GM23338 (cell line): ENCODE measurements around the gene CDH12. TPM values are rescaled to one million over a fixed set of nuclear protein-coding genes. Genes with fewer than 3 reads are reported as not detected.
A peak's percentile ranks its signal among the peaks of the same experiment; 100 is the strongest.

Experiments used
- ATAC-seq: fragments of 200-7000 bp; cut with Tn5 transposase; 3 replicates; pipeline ENCODE4 v1.9.1; 2020
- DNase-seq: peaks from one replicate; pipeline ENCODE4 v3.0.0-alpha.2; 2015; ENCODE audit warnings: low spot score
- H2AFZ ChIP-seq: fragments of 200-600 bp; sonication (generic); 2 replicates; pipeline ENCODE4 v1.8.0; 2016; ENCODE audit warnings: antibody characterized with exemption, mild to moderate bottlenecking, moderate library complexity
- H3F3A ChIP-seq: fragments of 200-600 bp; sonication (generic); replicated peaks from 2 replicates; pipeline ENCODE4 v1.8.0; 2017; ENCODE audit warnings: antibody characterized with exemption, mixed run types, low read depth
- H3K27ac ChIP-seq: fragments of 200-600 bp; sonication (generic); 2 replicates; pipeline ENCODE4 v1.6.1; 2016; ENCODE audit warnings: low read depth
- H3K27me3 ChIP-seq: fragments of 200-600 bp; sonication (generic); 2 replicates; pipeline ENCODE4 v1.8.0; 2016; ENCODE audit warnings: mild to moderate bottlenecking, mixed run types, moderate library complexity; ENCODE audit not compliant: insufficient read depth
- H3K36me3 ChIP-seq: fragments of 200-600 bp; sonication (generic); 2 replicates; pipeline ENCODE4 v1.8.0; 2016; ENCODE audit warnings: mild to moderate bottlenecking; ENCODE audit not compliant: insufficient read depth
- H3K4me1 ChIP-seq: fragments of 200-600 bp; sonication (generic); 2 replicates; pipeline ENCODE4 v1.8.0; 2016; ENCODE audit warnings: mild to moderate bottlenecking, moderate library complexity; ENCODE audit not compliant: insufficient read depth
- H3K4me2 ChIP-seq: fragments of 200-600 bp; sonication (generic); 2 replicates; pipeline ENCODE4 v1.7.1; 2017; ENCODE audit warnings: mixed run types
- H3K4me3 ChIP-seq: fragments of 200-600 bp; sonication (generic); 2 replicates; pipeline ENCODE4 v1.6.1; 2016; ENCODE audit warnings: mixed run types
- H3K79me2 ChIP-seq: fragments of 200-600 bp; sonication (generic); replicated peaks from 2 replicates; pipeline ENCODE4 v1.8.0; 2017; ENCODE audit warnings: mild to moderate bottlenecking; ENCODE audit not compliant: insufficient read depth
- H3K9me2 ChIP-seq: fragments of 200-600 bp; sonication (generic); 2 replicates; pipeline ENCODE4 v1.8.0; 2017; ENCODE audit not compliant: insufficient read depth
- H4K20me1 ChIP-seq: fragments of 200-600 bp; sonication (generic); replicated peaks from 2 replicates; pipeline ENCODE4 v1.8.0; 2017; ENCODE audit warnings: mild to moderate bottlenecking; ENCODE audit not compliant: insufficient read depth
- H3K27ac Mint-ChIP-seq: 2 replicates; pipeline ENCODE4 v1.8.0; 2020; ENCODE audit warnings: inconsistent platforms, mild to moderate bottlenecking, moderate library complexity, mixed read lengths
- H3K27me3 Mint-ChIP-seq: 3 replicates; pipeline ENCODE4 v1.8.0; 2022; ENCODE audit warnings: low read depth, mild to moderate bottlenecking, moderate library complexity, mixed read lengths, inconsistent platforms; ENCODE audit not compliant: insufficient read depth, poor library complexity
- H3K36me3 Mint-ChIP-seq: 3 replicates; pipeline ENCODE4 v1.8.0; 2021; ENCODE audit warnings: low read depth, mild to moderate bottlenecking, inconsistent platforms, moderate library complexity, mixed read lengths
- H3K4me1 Mint-ChIP-seq: 3 replicates; pipeline ENCODE4 v1.8.0; 2020; ENCODE audit warnings: mild to moderate bottlenecking, inconsistent platforms, mixed read lengths
- H3K4me3 Mint-ChIP-seq: 3 replicates; pipeline ENCODE4 v1.8.0; 2021; ENCODE audit warnings: moderate library complexity, mild to moderate bottlenecking, inconsistent platforms, mixed read lengths
- H3K9me3 Mint-ChIP-seq: 3 replicates; pipeline ENCODE4 v1.8.0; 2020; ENCODE audit warnings: moderate library complexity, mild to moderate bottlenecking, inconsistent platforms, mixed read lengths
- CREB1 ChIP-seq: fragments of 250-450 bp; sonication (Bioruptor Pico); IDR thresholded peaks from 2 replicates; pipeline ENCODE4 v1.5.0; 2020; ENCODE audit warnings: low read depth, mild to moderate bottlenecking, moderate library complexity
- EZH2 ChIP-seq: fragments of 200-600 bp; sonication (generic); IDR thresholded peaks from one replicate; pipeline ENCODE4 v1.8.0; 2017; ENCODE audit warnings: antibody characterized with exemption, mild to moderate bottlenecking, low read depth; ENCODE audit not compliant: unreplicated experiment
- EZH2phosphoT487 ChIP-seq: fragments of 200-600 bp; sonication (generic); IDR thresholded peaks from one replicate; pipeline ENCODE4 v1.8.1; 2018; ENCODE audit warnings: antibody characterized with exemption; ENCODE audit not compliant: unreplicated experiment
- NANOG ChIP-seq: IDR thresholded peaks from 2 replicates; pipeline ENCODE4 v1.6.1; 2016; ENCODE audit warnings: antibody characterized with exemption, borderline replicate concordance
- ZNF114 ChIP-seq: fragments of 250-450 bp; sonication (Bioruptor Pico); IDR thresholded peaks from 2 replicates; pipeline ENCODE4 v1.5.0; 2020; ENCODE audit warnings: mild to moderate bottlenecking, moderate library complexity
- polyA plus RNA-seq: library from polyadenylated mRNA; unstranded; fragments of >200 nt; fragmentation: Nextera tagmentation; extraction: Ambion mirVana; gene quantifications from 2 replicates; pipeline ENCODE4 v1.2.1, GENCODE V29; 2016
- total RNA-seq: library from RNA; depleted of rRNA; stranded (reverse); fragments of >200 nt; shearing (Covaris generic); gene quantifications from 2 replicates; pipeline ENCODE4 v1.2.3, GENCODE V29; 2014
- TF ChIP-seq, protein P1 (sequence below), 2 experiments: fragments of 200-600 bp in 1 of 2; sonication (generic) in 1 of 2; conservative IDR thresholded peaks; 2 replicates each; pipeline versions ENCODE4 v1.5.1 to v1.6.1; 2016 to 2017; ENCODE audit warnings: antibody characterized with exemption in 2 of 2, low read depth in 2 of 2, mild to moderate bottlenecking in 2 of 2, moderate library complexity in 1 of 2
- TF ChIP-seq, protein P2 (sequence below): fragments of 250-450 bp; sonication (Bioruptor Pico); IDR thresholded peaks from 2 replicates; pipeline ENCODE4 v1.5.0; 2020; ENCODE audit warnings: mild to moderate bottlenecking, moderate library complexity

CDH12 gene
- total and polyA plus RNA-seq, 2 experiments from 2014 or later: not detected

DNA sequence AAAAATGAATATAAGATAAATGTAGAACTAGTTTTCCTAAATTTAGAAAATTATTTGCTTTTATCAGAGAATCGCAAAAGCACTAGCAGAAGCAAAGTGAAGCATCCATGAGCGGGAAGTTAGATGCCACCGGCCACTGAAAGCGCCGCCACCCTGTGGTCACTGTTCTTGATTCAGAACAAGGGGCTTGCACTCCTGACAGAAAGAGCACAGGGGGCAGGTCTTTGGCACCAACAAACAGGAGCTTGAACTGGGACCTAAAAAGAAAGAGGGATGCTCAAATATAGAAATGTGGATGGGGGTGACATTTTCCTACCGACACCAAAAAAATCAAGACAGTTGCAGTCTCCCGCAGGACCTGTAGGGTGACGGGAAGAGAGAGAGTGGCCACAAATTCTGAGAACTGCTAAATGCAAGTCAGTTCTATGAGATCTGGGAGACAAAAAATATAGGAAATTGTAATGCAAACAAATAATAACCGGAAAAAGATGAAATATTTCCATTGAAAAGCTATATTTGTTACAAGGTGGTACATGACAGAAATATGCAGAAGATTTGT is 144.3 kb downstream of the CDH12 start:
- no peak overlapping the region for H3K27ac ChIP-seq
- no peak overlapping the region for H3K4me3 Mint-ChIP-seq
- no peaks in the 10 kb centered on the region for H3K4me1 Mint-ChIP-seq
- no peak overlapping the region for H2AFZ ChIP-seq
- H3K27me3 ChIP-seq: no peaks in the 10 kb centered on the region
- no peaks in the 10 kb centered on the region for H3K36me3 Mint-ChIP-seq
- no peaks in the 10 kb centered on the region for H3K9me2 ChIP-seq
- TF ChIP-seq, protein P1, sequence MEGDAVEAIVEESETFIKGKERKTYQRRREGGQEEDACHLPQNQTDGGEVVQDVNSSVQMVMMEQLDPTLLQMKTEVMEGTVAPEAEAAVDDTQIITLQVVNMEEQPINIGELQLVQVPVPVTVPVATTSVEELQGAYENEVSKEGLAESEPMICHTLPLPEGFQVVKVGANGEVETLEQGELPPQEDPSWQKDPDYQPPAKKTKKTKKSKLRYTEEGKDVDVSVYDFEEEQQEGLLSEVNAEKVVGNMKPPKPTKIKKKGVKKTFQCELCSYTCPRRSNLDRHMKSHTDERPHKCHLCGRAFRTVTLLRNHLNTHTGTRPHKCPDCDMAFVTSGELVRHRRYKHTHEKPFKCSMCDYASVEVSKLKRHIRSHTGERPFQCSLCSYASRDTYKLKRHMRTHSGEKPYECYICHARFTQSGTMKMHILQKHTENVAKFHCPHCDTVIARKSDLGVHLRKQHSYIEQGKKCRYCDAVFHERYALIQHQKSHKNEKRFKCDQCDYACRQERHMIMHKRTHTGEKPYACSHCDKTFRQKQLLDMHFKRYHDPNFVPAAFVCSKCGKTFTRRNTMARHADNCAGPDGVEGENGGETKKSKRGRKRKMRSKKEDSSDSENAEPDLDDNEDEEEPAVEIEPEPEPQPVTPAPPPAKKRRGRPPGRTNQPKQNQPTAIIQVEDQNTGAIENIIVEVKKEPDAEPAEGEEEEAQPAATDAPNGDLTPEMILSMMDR (conservative IDR thresholded peaks at IDR 0.05; ENCODE audit: low read depth in 2 of 2): peak; percentile 54 to 69
- TF ChIP-seq NANOG: no peak
- H3F3A ChIP-seq: no peaks in the 10 kb centered on the region
- H3K27ac Mint-ChIP-seq: no peak overlapping the region
- ATAC-seq (peak; percentile 73), DNase-seq (peak; percentile 61)
- H3K36me3 ChIP-seq: no peaks in the 10 kb centered on the region
- no peak overlapping the region for H3K4me2 ChIP-seq
- H3K27me3 Mint-ChIP-seq: no peaks in the 10 kb centered on the region
- no peak overlapping the region for H3K4me3 ChIP-seq
- H3K9me3 Mint-ChIP-seq: no peaks in the 10 kb centered on the region
- no peaks in the 10 kb centered on the region for H3K79me2 ChIP-seq
- no peaks in the 10 kb centered on the region for H3K4me1 ChIP-seq
- no peaks in the 10 kb centered on the region for H4K20me1 ChIP-seq

DNA sequence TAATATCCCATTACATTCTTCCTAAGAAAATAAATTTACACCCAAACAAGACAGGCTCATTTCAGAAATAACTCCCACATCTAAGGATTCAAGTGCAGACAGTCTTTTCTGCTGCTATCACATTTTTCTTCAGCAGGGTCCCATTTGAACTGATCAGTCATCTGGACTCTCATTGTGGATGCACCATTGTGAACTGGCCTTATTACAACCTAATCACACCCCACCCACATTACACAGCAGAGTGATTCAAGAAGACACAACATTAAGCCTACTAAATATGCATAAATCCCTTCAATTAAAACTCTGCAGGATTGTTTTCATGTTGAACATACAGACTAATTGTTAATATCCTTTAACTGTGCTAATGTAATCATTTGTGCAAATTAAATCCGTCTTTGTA is 146.2 kb downstream of the CDH12 start:
- H3K27ac Mint-ChIP-seq: no peak overlapping the region
- no peaks in the 10 kb centered on the region for H3K4me1 Mint-ChIP-seq
- Histone ChIP-seq H3K36me3 (no peaks in the 10 kb centered on the region), H3K27ac (no peak overlapping the region), H4K20me1 (no peaks in the 10 kb centered on the region), H3K9me2 (no peaks in the 10 kb centered on the region), H2AFZ (no peak overlapping the region), H3F3A (no peaks in the 10 kb centered on the region), H3K27me3 (no peaks in the 10 kb centered on the region), H3K4me2 (no peak overlapping the region), H3K4me1 (no peaks in the 10 kb centered on the region), H3K79me2 (no peaks in the 10 kb centered on the region), H3K4me3 (no peak overlapping the region)
- H3K27me3 Mint-ChIP-seq: no peaks in the 10 kb centered on the region
- ATAC-seq (no peak), DNase-seq (no peak)
- H3K36me3 Mint-ChIP-seq: no peaks in the 10 kb centered on the region
- H3K9me3 Mint-ChIP-seq: no peaks in the 10 kb centered on the region
- no peak overlapping the region for H3K4me3 Mint-ChIP-seq
- TF ChIP-seq CREB1 (CRISPR knock-in tag): no peak

DNA sequence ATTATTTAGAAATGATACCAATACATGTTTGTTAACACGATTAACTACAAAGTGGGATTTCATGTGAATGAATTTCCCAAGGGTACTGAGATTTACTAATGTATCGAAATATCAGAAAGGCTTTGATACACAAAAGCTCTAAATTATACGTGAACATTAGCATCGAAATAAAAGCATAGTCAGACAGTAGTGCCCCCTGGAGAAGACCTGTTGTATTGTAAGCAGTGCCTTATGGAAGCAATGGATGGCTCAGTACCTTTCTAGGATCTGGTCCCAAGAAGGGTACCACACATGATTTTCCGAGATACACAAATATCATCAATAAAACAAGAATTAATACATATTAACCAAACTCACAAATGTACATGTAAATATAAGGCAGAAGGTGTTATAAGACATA is 153.8 kb downstream of the CDH12 start:
- no peak overlapping the region for H3K4me3 Mint-ChIP-seq
- peaks cover 4% of the 10 kb centered on the region; the same call in 1 of the 3 replicates for H3K9me3 Mint-ChIP-seq
- H3K4me2 ChIP-seq: no peak overlapping the region
- H3K27me3 ChIP-seq: no peaks in the 10 kb centered on the region
- H3K79me2 ChIP-seq: no peaks in the 10 kb centered on the region
- H3K36me3 Mint-ChIP-seq: no peaks in the 10 kb centered on the region
- DNase-seq: peak; percentile 15
- H4K20me1 ChIP-seq: no peaks in the 10 kb centered on the region
- ATAC-seq: no peak
- H2AFZ ChIP-seq: no peak overlapping the region
- H3K27ac ChIP-seq: no peak overlapping the region
- H3K36me3 ChIP-seq: no peaks in the 10 kb centered on the region
- no peaks in the 10 kb centered on the region for H3K27me3 Mint-ChIP-seq
- H3K4me3 ChIP-seq: no peak overlapping the region
- no peaks in the 10 kb centered on the region for H3K4me1 Mint-ChIP-seq
- H3F3A ChIP-seq: no peaks in the 10 kb centered on the region
- H3K4me1 ChIP-seq: no peaks in the 10 kb centered on the region
- no peak overlapping the region for H3K27ac Mint-ChIP-seq
- H3K9me2 ChIP-seq: no peaks in the 10 kb centered on the region
- no peak for TF ChIP-seq CREB1 (CRISPR knock-in tag)
- TF ChIP-seq, protein P2, sequence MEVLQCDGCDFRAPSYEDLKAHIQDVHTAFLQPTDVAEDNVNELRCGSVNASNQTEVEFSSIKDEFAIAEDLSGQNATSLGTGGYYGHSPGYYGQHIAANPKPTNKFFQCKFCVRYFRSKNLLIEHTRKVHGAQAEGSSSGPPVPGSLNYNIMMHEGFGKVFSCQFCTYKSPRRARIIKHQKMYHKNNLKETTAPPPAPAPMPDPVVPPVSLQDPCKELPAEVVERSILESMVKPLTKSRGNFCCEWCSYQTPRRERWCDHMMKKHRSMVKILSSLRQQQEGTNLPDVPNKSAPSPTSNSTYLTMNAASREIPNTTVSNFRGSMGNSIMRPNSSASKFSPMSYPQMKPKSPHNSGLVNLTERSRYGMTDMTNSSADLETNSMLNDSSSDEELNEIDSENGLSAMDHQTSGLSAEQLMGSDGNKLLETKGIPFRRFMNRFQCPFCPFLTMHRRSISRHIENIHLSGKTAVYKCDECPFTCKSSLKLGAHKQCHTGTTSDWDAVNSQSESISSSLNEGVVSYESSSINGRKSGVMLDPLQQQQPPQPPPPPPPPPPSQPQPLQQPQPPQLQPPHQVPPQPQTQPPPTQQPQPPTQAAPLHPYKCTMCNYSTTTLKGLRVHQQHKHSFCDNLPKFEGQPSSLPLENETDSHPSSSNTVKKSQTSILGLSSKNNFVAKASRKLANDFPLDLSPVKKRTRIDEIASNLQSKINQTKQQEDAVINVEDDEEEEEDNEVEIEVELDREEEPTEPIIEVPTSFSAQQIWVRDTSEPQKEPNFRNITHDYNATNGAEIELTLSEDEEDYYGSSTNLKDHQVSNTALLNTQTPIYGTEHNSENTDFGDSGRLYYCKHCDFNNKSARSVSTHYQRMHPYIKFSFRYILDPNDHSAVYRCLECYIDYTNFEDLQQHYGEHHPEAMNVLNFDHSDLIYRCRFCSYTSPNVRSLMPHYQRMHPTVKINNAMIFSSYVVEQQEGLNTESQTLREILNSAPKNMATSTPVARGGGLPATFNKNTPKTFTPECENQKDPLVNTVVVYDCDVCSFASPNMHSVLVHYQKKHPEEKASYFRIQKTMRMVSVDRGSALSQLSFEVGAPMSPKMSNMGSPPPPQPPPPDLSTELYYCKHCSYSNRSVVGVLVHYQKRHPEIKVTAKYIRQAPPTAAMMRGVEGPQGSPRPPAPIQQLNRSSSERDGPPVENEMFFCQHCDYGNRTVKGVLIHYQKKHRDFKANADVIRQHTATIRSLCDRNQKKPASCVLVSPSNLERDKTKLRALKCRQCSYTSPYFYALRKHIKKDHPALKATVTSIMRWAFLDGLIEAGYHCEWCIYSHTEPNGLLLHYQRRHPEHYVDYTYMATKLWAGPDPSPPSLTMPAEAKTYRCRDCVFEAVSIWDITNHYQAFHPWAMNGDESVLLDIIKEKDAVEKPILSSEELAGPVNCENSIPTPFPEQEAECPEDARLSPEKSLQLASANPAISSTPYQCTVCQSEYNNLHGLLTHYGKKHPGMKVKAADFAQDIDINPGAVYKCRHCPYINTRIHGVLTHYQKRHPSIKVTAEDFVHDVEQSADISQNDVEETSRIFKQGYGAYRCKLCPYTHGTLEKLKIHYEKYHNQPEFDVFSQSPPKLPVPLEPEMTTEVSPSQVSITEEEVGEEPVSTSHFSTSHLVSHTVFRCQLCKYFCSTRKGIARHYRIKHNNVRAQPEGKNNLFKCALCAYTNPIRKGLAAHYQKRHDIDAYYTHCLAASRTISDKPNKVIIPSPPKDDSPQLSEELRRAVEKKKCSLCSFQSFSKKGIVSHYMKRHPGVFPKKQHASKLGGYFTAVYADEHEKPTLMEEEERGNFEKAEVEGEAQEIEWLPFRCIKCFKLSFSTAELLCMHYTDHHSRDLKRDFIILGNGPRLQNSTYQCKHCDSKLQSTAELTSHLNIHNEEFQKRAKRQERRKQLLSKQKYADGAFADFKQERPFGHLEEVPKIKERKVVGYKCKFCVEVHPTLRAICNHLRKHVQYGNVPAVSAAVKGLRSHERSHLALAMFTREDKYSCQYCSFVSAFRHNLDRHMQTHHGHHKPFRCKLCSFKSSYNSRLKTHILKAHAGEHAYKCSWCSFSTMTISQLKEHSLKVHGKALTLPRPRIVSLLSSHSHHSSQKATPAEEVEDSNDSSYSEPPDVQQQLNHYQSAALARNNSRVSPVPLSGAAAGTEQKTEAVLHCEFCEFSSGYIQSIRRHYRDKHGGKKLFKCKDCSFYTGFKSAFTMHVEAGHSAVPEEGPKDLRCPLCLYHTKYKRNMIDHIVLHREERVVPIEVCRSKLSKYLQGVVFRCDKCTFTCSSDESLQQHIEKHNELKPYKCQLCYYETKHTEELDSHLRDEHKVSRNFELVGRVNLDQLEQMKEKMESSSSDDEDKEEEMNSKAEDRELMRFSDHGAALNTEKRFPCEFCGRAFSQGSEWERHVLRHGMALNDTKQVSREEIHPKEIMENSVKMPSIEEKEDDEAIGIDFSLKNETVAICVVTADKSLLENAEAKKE (CRISPR knock-in tag): no peak
- no peak for TF ChIP-seq ZNF114 (CRISPR knock-in tag)
- no peak for TF ChIP-seq EZH2
- TF ChIP-seq EZH2phosphoT487: no peak
